Measurements from ENCODE around the gene OTOP2. TPM values are rescaled to one million over a fixed set of nuclear protein-coding genes. Genes with fewer than 3 reads are reported as not detected.
"Not testable (repeated sequence)": the region's sequence is repeated elsewhere in the genome, so short reads cannot be mapped to it uniquely, and the experiment has no call there.

Gene OTOP2
- total and polyA plus RNA-seq, 2 of the 8 experiments (the other 6 are each of a cell fraction or from before 2014, with no cell fraction given): 0.23 TPM; not detected in 1

- H2AFZ ChIP-seq (ENCODE audit: low read length); H3K4ac ChIP-seq (replicated peaks; ENCODE audit: insufficient read length, low read depth, low read length); H4K8ac ChIP-seq (ENCODE audit: extremely low read depth, insufficient read depth, low read length); H2BK120ac ChIP-seq (replicated peaks; ENCODE audit: low read depth, low read length); H3K36me3 ChIP-seq (ENCODE audit: control insufficient read depth in 2 of 4, insufficient read depth in 4 of 4, low read length in 3 of 4); H3K27ac ChIP-seq (ENCODE audit: low read depth, low read length); H2BK12ac ChIP-seq (ENCODE audit: low read depth, low read length); H2AK5ac ChIP-seq (ENCODE audit: low read depth, low read length); H2BK5ac ChIP-seq (ENCODE audit: low read depth, low read length); H4K5ac ChIP-seq (ENCODE audit: insufficient read length, low read depth, low read length); H2BK20ac ChIP-seq (ENCODE audit: low read length); H3K9me3 ChIP-seq (ENCODE audit: insufficient read depth in 2 of 2, low read depth in 1 of 2, low read length in 1 of 2); FAIRE-seq; H4K91ac ChIP-seq (replicated peaks; ENCODE audit: insufficient read length, low read length); H3K4me3 ChIP-seq (ENCODE audit: extremely low read depth in 1 of 4, insufficient read depth in 2 of 4, low read depth in 3 of 4, low read length in 4 of 4); H3K18ac ChIP-seq (ENCODE audit: extremely low read depth, low read length); H3K23ac ChIP-seq (ENCODE audit: insufficient read length); H3K14ac ChIP-seq (ENCODE audit: insufficient read length); H3K79me1 ChIP-seq (ENCODE audit: low read depth, low read length); H3K4me2 ChIP-seq (ENCODE audit: insufficient read depth in 1 of 2, low read depth in 2 of 2, low read length in 2 of 2); DNase-seq (ENCODE audit: low read depth in 1 of 2, low spot score in 2 of 2); H3K79me2 ChIP-seq (ENCODE audit: control insufficient read depth in 1 of 2, insufficient read depth in 2 of 2, low read length in 2 of 2); H3K56ac ChIP-seq (replicated peaks; ENCODE audit: insufficient read length, low read depth, low read length); H2BK15ac ChIP-seq (ENCODE audit: low read length); H4K20me1 ChIP-seq (replicated peaks in 1 of 2; ENCODE audit: control insufficient read depth in 1 of 2, insufficient read depth in 2 of 2, low read length in 2 of 2); H3K9ac ChIP-seq (replicated peaks in 1 of 4; ENCODE audit: extremely low read depth in 1 of 4, low read depth in 3 of 4, low read length in 3 of 4): not testable (repeated sequence)
- Histone ChIP-seq H3K4me1 (replicated peaks in 1 of 4; ENCODE audit: control insufficient read depth in 3 of 4, insufficient read depth in 4 of 4, low read length in 3 of 4) (peaks cover 0 to 15% (median 9%) of the 10 kb centered on the region in 4 experiments; a peak in 6 of 7 replicates), H3K23me2 (ENCODE audit: low read depth, low read length) (peaks cover 13% of the 10 kb centered on the region; the same call in 1 of the 2 replicates), H3K27me3 (replicated peaks in 1 of 4; ENCODE audit: control insufficient read depth in 3 of 4, extremely low read depth in 1 of 4, insufficient read depth in 3 of 4, low read length in 3 of 4) (peaks cover 15 to 35% (median 32%) of the 10 kb centered on the region in 4 experiments)
- WGBS, 2 experiments (ENCODE audit: extremely low coverage in 1 of 2, insufficient coverage in 1 of 2, insufficient read length in 1 of 2, insufficient replicate concordance in 2 of 2, low coverage in 1 of 2, low lambda C conversion rate in 2 of 2, missing lambda C conversion rate in 1 of 2): 84% methylated on average over 5 of the region's 5 CpGs; no CpG with 5 or more reads in 1 of the 2 experiments
- CTCF ChIA-PET (ENCODE audit: partially characterized antibody): interaction anchor here (0.7 to 19.8 kb wide), 8 partner anchors 7 to 720 kb away, joined by 3 to 345 read pairs (median 7); partner anchors contain the start of genes MRPL58 and OTOP2
- POLR2A ChIA-PET (ENCODE audit: partially characterized antibody): interaction anchor here (0.6 to 6.5 kb wide), 4 partner anchors 10 to 65 kb away, joined by 3 to 48 read pairs (median 4); partner anchors contain the start of gene MRPL58
Measured at GRCh38 chr17:74969501-74969900, 45.4 kb downstream of the OTOP2 start.
